Cardiac ventricle fibroblast (primary cell): ENCODE data around the gene SMIM24. TPM values are rescaled to one million over a fixed set of nuclear protein-coding genes. Genes with fewer than 3 reads are reported as not detected.

Source experiments
- total RNA-seq: library from RNA; depleted of rRNA; stranded (reverse); fragments of >200 nt; gene quantifications from 2 replicates; pipeline ENCODE4 v1.2.3, GENCODE V29; 2015

The SMIM24 gene
- not detected in 2 replicates for total RNA-seq

GRCh38 chr19:3480383-3481091 is at the start of gene SMIM24:
Gene SMIM24, minus strand, starts transcription at chr19:3480525. Its CDS starts 62 bp downstream, at chr19:3480463.

GRCh38 chr19:3505598-3506383 is 25.5 kb upstream of the SMIM24 start, which contains the start of gene FZR1:
Gene FZR1, plus strand, starts transcription at chr19:3506311. Its CDS starts 16,679 bp downstream, at chr19:3522990.

GRCh38 chr19:3500429-3501101 is 20.2 kb upstream of the SMIM24 start, which contains the start of gene DOHH:
Gene DOHH, minus strand, starts transcription at chr19:3500674. Its CDS starts 3,860 bp downstream, at chr19:3496814.

GRCh38 chr19:3483226-3483628 is 2.9 kb upstream of the SMIM24 start, which contains the start of gene SMIM44:
Gene SMIM44, minus strand, starts transcription at chr19:3483441. Its CDS starts 38 bp downstream, at chr19:3483403.

Other genes starting within 250 kb of the SMIM24 start
- 125 and 142 TPM in 2 replicates for gene NFIC, start 113.9 kb downstream of the SMIM24 start, total RNA-seq
- gene SMIM44, start 2.9 kb upstream of the SMIM24 start, total RNA-seq, result not detected in 2 replicates
- gene DOHH, start 20.1 kb upstream of the SMIM24 start, total RNA-seq, result 12.2 and 13.7 TPM in 2 replicates
- gene FZR1, start 25.8 kb upstream of the SMIM24 start, total RNA-seq, result 18.3 and 23.3 TPM in 2 replicates
- not detected in 2 replicates for gene TEKTIP1, start 58.6 kb upstream of the SMIM24 start, total RNA-seq
- 58.3 and 59.2 TPM in 2 replicates for gene MFSD12, start 77.1 kb upstream of the SMIM24 start, total RNA-seq
- gene HMG20B, start 92.4 kb upstream of the SMIM24 start, total RNA-seq, result 90.3 and 99.7 TPM in 2 replicates
- gene GIPC3, start 105.0 kb upstream of the SMIM24 start, total RNA-seq, result 0.20 and 0.31 TPM in 2 replicates
- 0.94 and 1.0 TPM in 2 replicates for gene TBXA2R, start 126.3 kb upstream of the SMIM24 start, total RNA-seq
- gene CACTIN, start 146.3 kb upstream of the SMIM24 start, total RNA-seq, result 16.4 and 20.4 TPM in 2 replicates
- 33.2 and 39.6 TPM in 2 replicates for gene PIP5K1C, start 219.9 kb upstream of the SMIM24 start, total RNA-seq
- gene TJP3, start 227.9 kb upstream of the SMIM24 start, total RNA-seq, result not detected in 2 replicates